GM12873 (cell line): Measurements from ENCODE around the gene PKD2L1.
A peak's percentile ranks its signal among the peaks of the same experiment; 100 is the strongest.

Source experiments
- CTCF ChIP-seq: IDR thresholded peaks from 2 replicates; pipeline ENCODE4 v1.5.1; 2012; ENCODE audit warnings: low read depth, mild to moderate bottlenecking, moderate library complexity, low read length, control low read depth; ENCODE audit not compliant: insufficient read depth; ENCODE audit errors: missing control alignments

PKD2L1 gene

GRCh38 chr10:100345570-100346330, 15.7 kb upstream of the PKD2L1 start:
- TF ChIP-seq CTCF, result no peak

GRCh38 chr10:100344241-100344788, 14.3 kb upstream of the PKD2L1 start:
- TF ChIP-seq CTCF, result no peak

GRCh38 chr10:100342627-100342972, 12.6 kb upstream of the PKD2L1 start:
- no peak for TF ChIP-seq CTCF

GRCh38 chr10:100341953-100342626, 12.1 kb upstream of the PKD2L1 start:
- TF ChIP-seq CTCF, result peak; percentile 82

- TF ChIP-seq CTCF, result no peak
Measured at GRCh38 chr10:100340948-100341847, 11.2 kb upstream of the PKD2L1 start.

- TF ChIP-seq CTCF, result no peak
Measured at GRCh38 chr10:100339236-100339635, 9.2 kb upstream of the PKD2L1 start.
